Stimulated activated CD4-positive, alpha-beta T cell treated with anti-CD3 and anti-CD28 coated beads, Interleukin-2, amount 100 ng/mL, for 4 hours (primary cell): ENCODE measurements around the gene CFAP54.
A peak's percentile ranks its signal among the peaks of the same experiment; 100 is the strongest.

ENCODE experiments used
- DNase-seq: peaks from one replicate; pipeline ENCODE4 v3.0.0-alpha.2; 2020; ENCODE audit warnings: low read depth

The CFAP54 gene

GRCh38 chr12:96890331-96890730 is 401.0 kb downstream of the CFAP54 start:
- no peak for DNase-seq

GRCh38 chr12:96892104-96892503 is 402.7 kb downstream of the CFAP54 start:
- DNase-seq, result no peak

GRCh38 chr12:96897421-96897820 is 408.0 kb downstream of the CFAP54 start:
- DNase-seq, result no peak

- DNase-seq, result no peak
Observed at GRCh38 chr12:96901175-96901574, 411.8 kb downstream of the CFAP54 start.

- DNase-seq, result no peak
Observed at GRCh38 chr12:96902076-96902475, 412.7 kb downstream of the CFAP54 start.

- DNase-seq, result no peak
Observed at GRCh38 chr12:96906498-96906848, 417.1 kb downstream of the CFAP54 start.

GRCh38 chr12:96906849-96907670 is 417.7 kb downstream of the CFAP54 start, which contains the start of gene NEDD1:
NEDD1 (plus strand) TSS chr12:96907257; CDS start chr12:96909760, 2,503 bp downstream.
- peak; percentile 62 for DNase-seq

- peak; percentile 18 for DNase-seq
Observed at GRCh38 chr12:96907671-96908422, 418.5 kb downstream of the CFAP54 start.

- no peak for DNase-seq
Observed at GRCh38 chr12:96908423-96908675, 419.0 kb downstream of the CFAP54 start.

GRCh38 chr12:96912261-96912660 is 422.9 kb downstream of the CFAP54 start:
- DNase-seq, result no peak

GRCh38 chr12:96912943-96913342 is 423.6 kb downstream of the CFAP54 start:
- no peak for DNase-seq

- DNase-seq, result no peak
Observed at GRCh38 chr12:96919510-96920210, 430.3 kb downstream of the CFAP54 start.
